Activated gamma-delta T cell treated with Interleukin-2 at 50 U/mL for 16 hours (primary cell): ENCODE measurements around the gene UGGT2.
"Not testable (repeated sequence)": the region's sequence is repeated elsewhere in the genome, so short reads cannot be mapped to it uniquely, and the experiment has no call there.

ENCODE experiments used
- DNase-seq: peaks from one replicate; pipeline ENCODE4 v3.0.0-alpha.2; 2020

UGGT2 gene

GRCh38 chr13:95791084-95791722, 262.0 kb downstream of the UGGT2 start:
- no peak for DNase-seq

GRCh38 chr13:95789315-95789714, 263.9 kb downstream of the UGGT2 start:
- not testable (repeated sequence) for DNase-seq

GRCh38 chr13:95788100-95788463, 265.1 kb downstream of the UGGT2 start:
- no peak for DNase-seq

GRCh38 chr13:95787356-95788099, 265.7 kb downstream of the UGGT2 start:
- DNase-seq, result no peak

- no peak for DNase-seq
These were observed 268.3 kb downstream of the UGGT2 start for GRCh38 chr13:95784900-95785290.

- no peak for DNase-seq
These were observed 268.9 kb downstream of the UGGT2 start for GRCh38 chr13:95784161-95784899.

- DNase-seq, result no peak
These were observed 269.5 kb downstream of the UGGT2 start for GRCh38 chr13:95783747-95784146.

- DNase-seq, result not testable (repeated sequence)
These were observed 271.3 kb downstream of the UGGT2 start for GRCh38 chr13:95781940-95782339.

GRCh38 chr13:95781016-95781415, 272.2 kb downstream of the UGGT2 start:
- no peak for DNase-seq

GRCh38 chr13:95779522-95779921, 273.7 kb downstream of the UGGT2 start:
- no peak for DNase-seq

- DNase-seq, result no peak
These were observed 281.3 kb downstream of the UGGT2 start for GRCh38 chr13:95771905-95772304.

- no peak for DNase-seq
These were observed 289.6 kb downstream of the UGGT2 start for GRCh38 chr13:95763601-95764000.

- not testable (repeated sequence) for DNase-seq
These were observed 290.6 kb downstream of the UGGT2 start for GRCh38 chr13:95762626-95763025.

GRCh38 chr13:95756072-95756471, 297.1 kb downstream of the UGGT2 start:
- DNase-seq, result no peak

GRCh38 chr13:95754069-95754468, 299.1 kb downstream of the UGGT2 start:
- DNase-seq, result no peak

- no peak for DNase-seq
These were observed 300.5 kb downstream of the UGGT2 start for GRCh38 chr13:95752677-95753076.
